Fibroblast of skin of back (primary cell): ENCODE data around the gene SNRNP70.
A peak's percentile ranks its signal among the peaks of the same experiment; 100 is the strongest.
"Not testable (repeated sequence)": the region's sequence is repeated elsewhere in the genome, so short reads cannot be mapped to it uniquely, and the experiment has no call there.

Experiments used
- DNase-seq: peaks from one replicate; pipeline ENCODE4 v3.0.0-alpha.2; 2013

The SNRNP70 gene

DNA sequence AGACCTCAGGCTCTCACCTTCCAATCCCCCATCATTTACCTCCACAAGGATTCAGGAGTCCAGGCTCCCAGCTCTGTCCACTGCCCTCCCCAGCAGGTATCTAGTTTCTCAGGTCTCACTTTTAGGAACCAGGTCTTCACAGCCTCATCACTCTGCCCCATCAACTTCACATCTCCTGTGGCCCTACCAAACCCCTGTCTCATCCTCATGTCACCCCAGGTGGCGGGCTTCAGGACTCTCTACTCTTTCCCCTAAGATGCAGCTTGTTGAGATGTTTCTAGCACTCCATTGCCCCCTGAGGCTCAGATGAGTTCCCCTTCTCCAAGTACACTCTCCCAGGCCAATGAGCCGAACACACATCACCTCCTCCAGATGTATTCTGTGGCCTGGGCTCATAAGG, 35.6 kb downstream of the SNRNP70 start:
- DNase-seq: no peak

DNA sequence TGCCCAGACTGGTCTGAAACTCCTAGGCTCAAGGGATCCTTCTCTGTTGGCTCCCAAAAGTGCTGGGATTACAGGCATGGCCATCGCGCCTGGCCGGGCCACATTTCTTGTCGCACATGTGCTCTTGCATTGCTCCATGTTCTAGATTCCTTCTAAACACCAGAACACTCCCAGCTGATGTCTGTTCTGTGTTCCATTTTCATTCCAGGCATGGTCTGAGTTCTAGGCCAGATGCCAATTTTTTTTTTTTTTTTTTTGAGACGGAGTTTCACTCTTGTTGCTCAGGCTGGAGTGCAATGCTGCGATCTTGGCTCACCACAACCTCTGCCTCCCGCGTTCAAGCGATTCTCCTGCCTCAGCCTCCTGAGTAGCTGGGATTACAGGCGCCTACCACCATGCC, 36.6 kb downstream of the SNRNP70 start:
- not testable (repeated sequence) for DNase-seq

DNA sequence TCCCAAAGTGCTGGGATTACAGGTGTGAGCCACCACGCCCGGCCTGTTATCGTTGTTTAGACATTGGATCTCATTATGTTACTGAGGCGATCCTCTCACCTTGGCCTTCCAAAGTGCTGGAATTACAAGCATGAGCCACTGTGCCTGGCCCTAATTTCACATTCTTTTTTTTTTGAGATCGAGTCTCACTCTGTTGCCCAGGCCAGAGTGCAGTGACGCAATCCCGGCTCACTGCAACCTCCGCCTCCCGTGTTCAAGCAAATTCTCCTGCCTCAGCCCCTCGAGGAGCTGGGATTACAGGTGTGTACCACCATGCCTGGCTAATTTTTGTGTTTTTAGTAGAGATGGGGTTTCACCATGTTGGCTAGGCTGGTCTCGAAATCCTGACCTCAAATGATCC, 38.0 kb downstream of the SNRNP70 start:
- DNase-seq: not testable (repeated sequence)

DNA sequence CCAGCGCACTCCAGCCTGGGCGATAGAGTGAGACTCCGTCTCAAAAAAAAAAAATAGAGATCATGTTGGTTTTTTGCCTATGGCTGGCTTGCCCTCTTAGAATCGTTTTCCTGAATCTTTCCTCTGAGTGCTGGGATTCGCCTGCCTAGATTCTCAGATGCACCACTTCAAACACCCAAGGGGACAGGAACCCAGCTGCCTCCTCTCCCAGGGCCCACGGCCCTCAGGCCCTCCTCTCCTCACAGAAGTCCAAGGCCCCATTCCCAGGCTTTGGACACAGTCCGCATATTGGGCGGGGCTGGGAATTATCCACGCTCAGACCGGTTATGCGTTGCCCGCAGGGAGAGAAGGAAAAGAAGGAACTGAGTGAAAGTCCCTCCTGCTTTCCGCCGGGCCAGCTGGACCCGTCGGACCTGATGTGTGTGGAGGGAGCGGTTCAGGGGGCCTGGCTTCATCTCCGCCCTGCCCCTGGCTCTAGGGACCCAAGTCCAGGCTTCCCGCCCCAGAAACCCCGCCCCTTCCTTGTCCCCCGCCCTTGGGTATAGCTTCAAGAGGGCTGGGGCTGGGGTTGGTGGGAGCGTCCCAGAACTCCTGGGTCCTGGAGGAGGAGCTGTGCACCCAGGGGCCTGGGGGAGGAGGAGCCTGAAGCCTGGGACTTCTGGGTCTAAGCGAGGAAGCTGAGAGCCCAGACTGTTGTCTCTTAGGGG, 39.9 kb downstream of the SNRNP70 start:
- no peak for DNase-seq

DNA sequence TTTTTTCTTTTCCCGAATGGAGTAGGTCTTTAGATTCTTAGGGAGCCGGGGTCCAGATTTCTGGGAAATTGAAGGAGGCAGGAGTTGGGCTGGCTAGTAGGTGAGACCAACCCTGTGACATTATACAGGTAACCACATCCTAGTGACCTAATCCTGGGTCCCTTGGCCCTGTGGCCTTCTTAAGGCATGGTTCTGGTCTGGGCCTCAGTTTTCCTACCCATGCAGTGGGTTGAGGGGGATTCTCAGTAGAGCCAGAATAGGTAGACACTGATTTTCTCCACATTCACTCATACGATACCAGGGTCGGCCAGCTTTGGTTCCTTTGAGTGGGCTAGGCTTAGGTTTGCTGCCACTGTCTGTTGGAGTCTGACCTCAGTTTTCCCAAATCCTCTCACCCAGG, 41.3 kb downstream of the SNRNP70 start:
- no peak for DNase-seq

DNA sequence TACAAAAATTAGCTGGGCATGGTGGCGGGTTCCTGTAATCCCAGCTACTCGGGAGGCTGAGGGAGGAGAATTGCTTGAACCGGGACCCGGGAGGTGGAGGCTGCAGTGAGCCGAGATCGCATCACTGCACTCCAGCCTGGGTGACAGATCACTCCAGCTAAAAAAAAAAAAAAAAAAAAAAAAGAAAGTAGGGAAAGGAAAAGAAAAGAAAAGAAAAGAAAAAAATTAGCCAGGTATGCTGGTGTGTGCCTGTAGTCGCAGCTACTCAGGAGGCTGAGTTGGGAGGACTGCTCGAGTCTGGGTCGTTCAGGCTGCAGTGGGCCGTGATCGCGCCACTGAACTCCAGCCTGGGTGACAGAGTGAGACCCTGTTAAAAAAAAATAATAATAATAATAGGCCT, 42.0 kb downstream of the SNRNP70 start:
- not testable (repeated sequence) for DNase-seq

DNA sequence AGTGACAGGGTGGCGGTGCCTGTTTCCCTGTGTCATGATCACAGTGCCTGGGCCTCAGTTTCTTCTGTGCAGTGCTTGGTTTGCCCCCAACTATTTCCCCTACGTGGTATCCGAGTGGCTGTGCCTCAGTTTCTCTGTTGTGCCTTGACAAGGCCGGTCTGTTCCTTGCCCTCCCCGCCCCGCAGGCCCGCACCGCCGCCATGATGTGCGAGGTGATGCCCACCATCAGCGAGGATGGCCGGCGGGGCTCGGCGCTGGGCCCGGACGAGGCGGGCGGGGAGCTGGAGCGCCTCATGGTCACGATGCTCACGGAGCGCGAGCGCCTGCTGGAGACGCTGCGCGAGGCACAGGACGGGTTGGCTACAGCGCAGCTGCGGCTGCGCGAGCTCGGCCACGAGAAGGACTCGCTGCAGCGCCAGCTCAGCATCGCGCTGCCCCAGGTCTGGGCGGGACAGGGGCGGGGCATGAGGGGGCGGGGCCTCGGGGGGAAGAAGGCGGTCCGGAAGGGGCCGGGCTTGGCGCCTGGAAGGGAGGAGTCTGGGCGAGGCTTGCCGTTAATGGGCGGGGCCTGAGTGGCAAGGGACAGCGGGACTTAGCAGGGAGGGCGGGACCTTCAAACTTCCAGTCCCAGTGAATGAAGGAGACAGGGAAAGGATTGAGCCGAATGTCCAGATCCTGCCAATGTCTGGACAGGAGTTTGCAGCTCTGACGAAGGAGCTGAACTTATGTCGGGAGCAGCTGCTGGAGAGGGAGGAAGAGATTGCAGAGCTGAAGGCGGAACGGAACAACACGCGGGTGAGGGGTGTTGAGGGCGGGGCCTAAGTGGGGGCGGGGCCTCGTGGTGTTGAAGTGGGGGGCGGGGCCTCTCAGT, 42.7 kb downstream of the SNRNP70 start:
- DNase-seq: peak; percentile 96

DNA sequence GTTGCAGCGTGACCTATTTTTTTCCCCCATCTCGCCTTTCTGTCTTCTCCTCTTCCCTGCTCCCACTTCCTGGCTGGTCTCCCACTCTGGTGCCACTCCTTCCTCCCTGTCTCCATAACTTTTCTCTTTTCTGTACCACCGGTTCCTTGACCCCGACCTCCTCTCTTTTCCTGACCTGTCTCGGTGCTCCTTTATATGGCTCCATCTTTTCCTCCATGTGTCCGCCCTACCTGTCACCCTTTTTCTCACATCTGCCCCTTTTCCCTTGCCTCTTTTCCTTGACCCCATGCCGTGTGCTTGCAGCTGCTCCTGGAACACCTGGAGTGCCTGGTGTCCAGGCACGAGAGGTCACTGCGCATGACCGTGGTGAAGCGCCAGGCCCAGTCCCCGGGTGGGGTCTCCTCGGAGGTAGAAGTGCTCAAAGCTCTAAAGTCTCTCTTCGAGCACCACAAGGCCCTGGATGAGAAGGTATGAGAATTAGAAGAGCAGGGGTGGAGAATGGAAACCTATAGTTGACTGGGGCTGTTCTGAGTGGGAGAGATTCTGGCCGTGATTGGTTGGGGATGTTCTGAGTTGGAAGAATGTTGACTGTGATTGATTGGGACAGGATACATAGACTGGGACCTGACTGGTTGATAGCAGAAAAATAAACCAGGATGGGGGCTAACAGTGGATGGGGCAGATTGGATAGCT, 43.4 kb downstream of the SNRNP70 start:
- DNase-seq: peak; percentile 13

DNA sequence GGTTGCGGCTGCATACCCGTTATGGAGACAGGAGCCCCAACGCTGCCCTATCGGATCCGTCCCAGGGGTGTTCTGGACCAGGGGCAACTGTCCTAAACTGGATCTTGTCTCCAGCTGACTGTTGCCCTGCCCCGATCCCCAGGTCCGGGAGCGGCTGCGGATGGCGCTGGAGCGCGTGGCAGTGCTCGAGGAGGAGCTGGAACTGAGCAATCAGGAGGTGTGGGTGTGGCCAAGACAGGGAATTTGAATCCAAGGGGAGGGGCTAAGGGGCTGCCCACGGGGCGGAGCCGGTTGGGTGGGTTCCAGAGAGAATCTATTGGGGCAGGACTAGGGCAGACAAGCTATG, 44.0 kb downstream of the SNRNP70 start:
- peak; percentile 30 for DNase-seq

DNA sequence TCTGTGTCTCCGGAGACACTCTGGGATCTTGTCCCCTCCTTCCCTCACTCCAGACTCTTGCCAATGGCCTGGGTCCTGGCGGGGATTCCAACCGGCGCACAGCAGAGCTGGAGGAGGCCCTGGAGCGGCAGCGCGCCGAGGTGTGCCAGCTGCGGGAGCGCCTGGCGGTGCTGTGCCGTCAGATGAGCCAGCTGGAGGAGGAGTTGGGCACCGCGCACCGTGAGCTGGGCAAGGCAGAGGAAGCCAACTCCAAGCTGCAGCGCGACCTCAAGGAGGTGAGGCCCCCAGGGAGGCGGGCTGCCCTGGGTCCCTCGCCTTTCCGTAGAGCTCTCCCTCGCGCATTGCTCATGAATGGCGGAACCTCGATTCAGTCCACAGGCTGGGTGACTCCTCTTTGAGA, 45.1 kb downstream of the SNRNP70 start:
- DNase-seq: no peak

DNA sequence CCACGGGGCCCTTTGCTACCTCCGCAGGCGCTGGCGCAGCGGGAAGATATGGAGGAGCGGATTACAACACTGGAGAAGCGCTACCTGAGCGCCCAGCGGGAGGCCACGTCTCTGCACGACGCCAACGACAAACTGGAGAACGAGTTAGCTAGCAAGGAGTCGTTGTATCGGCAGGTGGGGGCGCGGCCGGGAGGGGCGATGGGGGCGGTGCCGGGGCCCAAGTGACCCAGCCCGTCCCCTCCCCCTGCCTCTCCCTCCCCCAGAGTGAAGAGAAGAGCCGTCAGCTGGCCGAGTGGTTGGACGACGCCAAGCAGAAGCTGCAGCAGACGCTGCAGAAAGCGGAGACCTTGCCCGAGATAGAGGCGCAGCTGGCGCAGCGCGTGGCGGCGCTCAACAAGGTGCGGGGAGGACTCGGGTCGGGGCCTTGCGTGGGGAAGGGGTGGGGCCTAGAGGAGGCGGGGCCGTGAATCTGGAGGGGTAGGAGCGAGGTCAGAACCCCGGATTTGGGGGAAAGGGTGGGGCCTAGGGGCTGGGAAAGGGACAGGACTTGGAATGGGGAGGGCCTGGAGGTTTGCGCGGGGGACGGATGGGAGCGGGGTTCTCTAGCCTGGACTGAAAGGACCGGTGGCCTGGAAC, 47.8 kb downstream of the SNRNP70 start:
- DNase-seq: no peak

DNA sequence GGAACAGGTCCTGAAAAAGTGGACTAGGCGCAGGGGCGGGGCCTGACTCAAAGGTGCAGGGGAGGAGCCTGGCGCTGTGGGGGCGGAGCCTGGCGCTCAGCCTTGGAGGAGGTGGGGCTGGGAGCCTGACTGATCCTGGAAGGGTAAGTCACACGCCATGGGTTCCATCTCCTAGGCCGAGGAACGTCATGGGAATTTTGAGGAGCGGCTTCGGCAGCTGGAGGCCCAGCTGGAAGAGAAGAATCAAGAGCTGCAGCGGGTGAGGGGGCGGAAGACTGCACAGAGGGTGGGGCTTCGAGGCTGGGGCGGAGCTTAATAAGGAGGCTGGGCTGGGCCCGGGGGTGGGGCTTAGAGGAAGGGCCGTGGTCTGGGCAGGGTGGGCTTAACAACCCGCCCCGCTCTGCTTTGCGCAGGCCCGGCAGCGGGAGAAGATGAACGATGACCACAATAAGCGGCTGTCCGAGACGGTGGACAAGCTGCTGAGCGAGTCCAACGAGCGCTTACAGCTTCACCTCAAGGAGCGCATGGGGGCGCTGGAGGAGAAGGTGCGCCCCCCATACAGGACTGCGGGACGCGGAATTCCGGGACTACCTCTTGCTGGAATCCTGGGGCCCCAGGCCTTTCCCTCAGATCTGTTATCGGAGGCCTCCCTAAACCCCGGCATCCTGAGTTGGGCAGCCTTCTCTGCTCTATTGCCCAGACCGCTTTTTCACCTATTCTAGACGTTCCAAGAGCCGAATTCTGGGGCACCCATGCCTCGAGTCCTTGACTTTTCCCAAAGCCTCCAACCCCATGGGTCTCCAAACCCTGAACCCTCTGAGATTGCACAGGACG, 48.6 kb downstream of the SNRNP70 start:
- no peak for DNase-seq

DNA sequence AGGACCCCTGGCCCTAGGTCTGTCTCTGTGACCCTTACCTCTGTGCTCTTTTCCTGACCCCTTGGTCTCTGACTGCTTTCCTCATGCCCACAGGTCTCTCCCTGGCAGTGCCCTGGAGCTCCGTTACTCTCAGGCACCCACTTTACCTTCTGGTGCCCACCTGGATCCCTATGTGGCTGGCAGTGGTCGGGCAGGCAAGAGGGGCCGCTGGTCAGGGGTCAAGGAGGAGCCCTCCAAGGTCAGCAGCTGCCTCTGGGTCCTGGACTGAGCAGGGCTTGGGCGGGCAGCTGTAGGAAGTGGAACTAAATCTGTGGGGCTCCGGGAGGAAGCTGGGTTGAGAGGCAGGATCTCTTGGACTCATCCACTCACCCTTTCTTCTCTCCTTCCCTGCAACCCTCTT, 50.4 kb downstream of the SNRNP70 start:
- no peak for DNase-seq

DNA sequence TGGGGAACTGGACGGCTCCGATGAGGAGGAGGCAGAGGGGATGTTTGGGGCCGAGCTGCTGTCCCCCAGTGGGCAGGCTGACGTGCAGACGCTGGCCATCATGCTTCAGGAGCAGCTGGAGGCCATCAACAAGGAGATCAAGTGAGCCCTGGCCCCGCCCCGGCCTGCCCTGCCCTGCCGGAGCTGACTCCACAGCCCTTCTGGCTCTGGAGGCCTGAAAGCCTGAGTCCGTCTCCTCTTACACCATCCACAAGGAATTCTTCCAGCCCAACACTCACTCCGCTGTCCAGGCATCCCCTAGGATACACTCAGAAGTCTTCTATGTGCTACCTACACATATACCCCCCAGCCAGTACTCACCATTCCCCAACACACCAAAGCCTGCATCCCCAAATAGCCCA, 51.5 kb downstream of the SNRNP70 start:
- no peak for DNase-seq

DNA sequence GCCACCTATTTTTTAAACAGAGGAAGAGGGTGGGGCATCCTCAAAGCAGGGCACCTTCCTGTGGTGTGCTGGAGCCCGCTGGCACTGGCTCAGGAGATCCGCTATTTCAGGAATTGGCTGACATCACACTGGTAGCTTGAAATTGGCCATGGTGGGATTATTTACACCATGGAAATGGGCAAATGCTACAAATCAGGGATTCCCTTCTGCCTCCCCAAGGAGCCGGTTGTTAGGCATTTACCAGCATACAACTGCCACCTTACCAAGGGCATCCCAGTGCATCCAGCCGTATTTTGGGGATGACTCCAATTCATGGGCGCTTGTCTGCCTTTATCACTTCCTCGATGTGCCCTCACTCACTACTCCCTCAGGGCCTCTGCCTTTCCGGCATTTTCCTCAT, 55.7 kb downstream of the SNRNP70 start:
- no peak for DNase-seq

DNA sequence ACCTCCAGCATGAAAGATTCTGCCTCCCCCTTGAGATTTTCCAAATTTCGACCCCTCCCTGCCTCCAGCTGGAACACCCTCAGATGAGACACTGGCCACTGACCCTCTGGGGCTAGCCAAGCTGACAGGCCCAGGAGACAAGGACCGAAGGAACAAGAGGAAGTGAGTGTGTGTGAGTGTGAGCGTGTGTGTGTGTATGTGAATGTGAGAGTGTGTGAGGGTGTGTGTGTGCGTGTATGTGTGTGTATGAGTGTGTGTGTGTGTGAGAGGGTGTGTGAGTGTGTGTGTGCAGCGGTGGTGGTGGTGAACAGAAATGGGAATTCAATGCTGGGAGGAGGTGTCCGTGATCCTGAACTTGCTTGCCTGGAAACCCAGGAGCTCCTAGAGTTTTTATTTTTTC, 56.1 kb downstream of the SNRNP70 start:
- no peak for DNase-seq

DNA sequence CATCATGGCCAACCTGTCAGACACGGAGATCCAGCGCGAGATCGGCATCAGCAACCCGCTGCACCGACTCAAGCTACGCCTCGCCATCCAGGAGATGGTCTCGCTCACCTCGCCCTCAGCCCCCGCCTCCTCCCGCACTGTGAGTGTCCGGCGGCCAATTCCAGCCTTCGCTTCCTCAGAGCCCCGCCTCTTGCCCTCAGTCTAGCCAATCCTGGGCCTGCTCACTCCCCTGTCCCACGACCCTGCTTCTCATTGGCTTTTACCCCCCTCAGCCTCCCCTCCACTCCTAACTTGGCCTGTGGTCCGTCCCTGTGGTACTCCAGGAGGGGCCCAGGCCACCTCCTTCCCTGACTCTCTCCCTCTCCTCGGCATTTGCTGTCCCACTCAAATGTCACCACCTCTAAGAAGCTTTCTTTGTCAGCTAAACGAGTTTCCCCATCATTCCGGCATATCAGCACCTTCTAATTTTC, 57.6 kb downstream of the SNRNP70 start:
- peak; percentile 95 for DNase-seq

DNA sequence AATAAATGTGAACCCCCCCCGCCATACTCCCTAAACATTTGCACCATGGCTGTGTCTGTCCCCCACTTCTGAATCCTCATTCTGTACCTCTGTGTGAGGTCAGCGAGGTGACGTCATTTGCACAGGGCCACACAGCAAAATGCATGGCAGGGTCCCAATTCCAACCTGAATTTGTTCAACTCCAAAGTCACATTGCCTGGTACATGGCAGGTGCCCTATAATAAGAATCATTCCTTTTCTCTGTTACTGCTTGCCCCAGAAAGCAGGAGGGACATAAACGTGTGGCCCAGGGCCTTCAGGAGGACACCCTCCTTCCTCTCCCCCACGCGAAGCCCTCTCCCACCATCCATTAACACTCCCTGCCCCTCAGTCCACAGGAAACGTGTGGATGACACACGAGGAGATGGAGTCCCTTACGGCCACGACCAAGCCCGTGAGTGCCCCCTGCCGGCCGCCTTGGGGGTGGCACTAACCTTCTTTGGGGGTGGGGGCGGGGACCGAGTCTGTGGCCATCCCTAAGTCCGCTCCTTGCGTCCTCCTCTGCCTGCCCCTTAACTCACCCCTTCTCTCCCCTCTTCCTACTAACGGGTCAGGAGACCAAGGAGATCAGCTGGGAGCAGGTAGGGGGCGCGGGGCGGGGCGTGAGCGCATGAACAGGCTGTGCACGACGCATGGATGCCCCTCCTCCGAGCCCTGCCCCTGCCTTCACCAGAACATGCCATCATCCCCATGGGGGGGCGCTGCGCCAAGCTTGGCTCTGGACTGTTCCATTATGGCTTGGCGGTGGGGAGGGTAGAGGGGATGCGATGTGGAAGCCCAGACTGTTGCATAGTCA, 60.5 kb downstream of the SNRNP70 start:
- peak; percentile 80 for DNase-seq

DNA sequence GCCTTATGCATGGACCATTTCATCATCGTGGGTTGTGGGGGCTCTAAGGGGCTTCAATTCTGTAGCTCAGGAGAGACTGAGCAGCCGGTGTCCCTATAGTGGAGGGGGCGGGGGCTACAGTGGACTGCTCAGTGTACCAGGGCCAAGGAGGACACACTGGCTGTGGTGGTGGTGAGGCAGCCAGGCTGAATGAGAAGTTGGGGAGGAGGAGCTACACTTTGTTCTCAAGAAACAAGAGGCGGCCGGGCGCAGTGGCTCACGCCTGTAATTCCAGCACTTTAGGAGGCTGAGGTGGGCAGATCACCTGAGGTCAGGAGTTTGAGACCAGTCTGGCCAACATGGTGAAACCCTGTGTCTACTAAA, 61.1 kb downstream of the SNRNP70 start:
- not testable (repeated sequence) for DNase-seq

DNA sequence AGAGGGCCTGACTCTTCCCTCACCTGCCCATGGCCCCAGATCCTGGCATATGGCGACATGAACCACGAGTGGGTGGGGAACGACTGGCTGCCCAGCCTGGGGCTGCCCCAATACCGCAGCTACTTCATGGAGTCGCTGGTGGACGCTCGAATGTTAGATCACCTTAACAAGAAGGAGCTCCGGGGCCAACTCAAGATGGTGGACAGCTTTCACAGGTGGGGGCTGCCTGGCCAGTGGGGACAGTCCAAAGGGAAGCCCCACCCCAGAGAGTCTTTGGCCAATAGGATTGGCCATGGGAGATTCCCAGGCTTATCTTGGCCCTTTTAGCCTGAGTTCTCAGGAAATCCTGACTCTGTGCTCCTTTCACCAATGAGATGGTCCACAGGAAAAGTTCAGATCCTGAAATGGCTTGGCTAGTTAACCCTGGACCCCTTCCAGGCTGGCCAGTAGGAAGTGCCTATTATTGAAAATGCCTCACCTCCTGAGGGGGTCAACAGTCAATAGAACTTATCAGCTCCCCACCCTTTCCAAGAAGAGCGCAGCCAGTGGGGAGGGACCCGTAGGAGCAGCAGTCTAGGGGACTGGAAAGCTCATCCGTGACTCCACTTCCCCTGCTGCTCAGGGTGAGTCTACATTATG, 62.9 kb downstream of the SNRNP70 start:
- no peak for DNase-seq
